ENCODE data around the gene ADSS1.

ADSS1 gene

DNA sequence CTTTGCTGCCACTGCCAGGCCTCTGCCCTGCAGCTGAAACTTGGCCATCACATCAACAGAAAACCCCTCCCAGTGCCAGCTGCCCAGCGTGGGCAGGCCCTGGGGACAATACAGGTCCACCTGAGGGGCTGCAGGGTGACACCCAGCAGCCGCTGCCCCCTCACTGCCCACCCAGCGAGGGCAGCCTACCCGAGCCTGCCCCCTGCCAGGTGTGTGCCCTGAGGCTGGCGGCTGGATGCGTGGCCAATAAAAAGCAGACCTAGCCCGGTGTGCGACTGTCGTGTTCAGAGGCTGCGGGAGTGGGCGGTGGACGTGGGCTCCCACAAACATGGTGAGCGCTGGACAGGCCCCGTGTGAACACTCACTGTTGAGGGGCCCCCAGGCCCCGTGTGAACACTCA, 4.7 kb upstream of the ADSS1 start:
- no peak overlapping the region for H3K4me3 ChIP-seq (replicated peaks; ENCODE audit: low read depth, low read length)

DNA sequence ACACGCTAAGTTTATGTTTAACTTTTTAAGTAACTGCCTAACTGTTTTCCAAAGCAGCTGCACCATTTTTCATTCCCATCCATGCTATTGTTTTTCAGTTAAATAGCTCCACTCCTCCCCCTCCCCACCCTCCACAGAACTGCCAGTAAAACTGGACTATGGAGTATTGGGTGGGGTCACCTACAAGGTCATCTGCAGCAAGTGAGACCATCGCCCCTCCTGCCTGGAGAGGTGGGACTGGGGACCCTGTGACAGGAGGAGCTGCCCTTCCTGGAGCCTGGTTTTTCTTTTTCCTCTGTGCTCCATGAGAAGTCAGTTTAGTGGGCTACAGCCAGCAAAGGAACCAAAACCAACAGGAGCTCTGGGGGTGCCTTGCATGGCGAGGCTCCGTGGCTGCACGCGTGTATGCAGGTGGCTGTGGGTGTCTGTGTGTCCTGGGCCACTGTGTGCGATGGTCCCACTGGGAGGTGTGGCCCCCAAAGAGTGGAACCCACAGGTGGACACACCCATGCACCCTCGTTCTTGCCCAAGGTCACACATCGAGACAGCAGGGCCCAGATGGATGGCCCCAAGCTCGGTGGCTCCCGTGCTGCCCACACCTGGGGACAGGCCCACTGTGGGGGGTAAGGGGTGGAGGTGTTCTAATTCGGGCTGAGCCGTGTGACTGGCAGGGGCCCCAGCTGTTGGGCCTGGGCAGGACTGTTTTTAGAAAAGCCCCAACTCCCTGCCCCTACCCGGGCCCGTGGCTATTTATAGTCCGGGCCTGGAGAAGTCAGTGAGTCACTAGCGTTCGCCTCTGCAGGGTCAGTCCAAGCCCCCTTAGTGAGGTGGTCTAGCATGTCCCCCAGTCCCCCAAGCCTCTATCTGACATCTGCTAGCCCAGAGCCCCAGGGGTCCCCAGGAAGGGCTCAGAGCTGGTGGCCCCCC, 2.3 kb upstream of the ADSS1 start:
- no peak overlapping the region for H3K4me3 ChIP-seq (replicated peaks; ENCODE audit: low read depth, low read length)
- TF ChIP-seq, protein P1, sequence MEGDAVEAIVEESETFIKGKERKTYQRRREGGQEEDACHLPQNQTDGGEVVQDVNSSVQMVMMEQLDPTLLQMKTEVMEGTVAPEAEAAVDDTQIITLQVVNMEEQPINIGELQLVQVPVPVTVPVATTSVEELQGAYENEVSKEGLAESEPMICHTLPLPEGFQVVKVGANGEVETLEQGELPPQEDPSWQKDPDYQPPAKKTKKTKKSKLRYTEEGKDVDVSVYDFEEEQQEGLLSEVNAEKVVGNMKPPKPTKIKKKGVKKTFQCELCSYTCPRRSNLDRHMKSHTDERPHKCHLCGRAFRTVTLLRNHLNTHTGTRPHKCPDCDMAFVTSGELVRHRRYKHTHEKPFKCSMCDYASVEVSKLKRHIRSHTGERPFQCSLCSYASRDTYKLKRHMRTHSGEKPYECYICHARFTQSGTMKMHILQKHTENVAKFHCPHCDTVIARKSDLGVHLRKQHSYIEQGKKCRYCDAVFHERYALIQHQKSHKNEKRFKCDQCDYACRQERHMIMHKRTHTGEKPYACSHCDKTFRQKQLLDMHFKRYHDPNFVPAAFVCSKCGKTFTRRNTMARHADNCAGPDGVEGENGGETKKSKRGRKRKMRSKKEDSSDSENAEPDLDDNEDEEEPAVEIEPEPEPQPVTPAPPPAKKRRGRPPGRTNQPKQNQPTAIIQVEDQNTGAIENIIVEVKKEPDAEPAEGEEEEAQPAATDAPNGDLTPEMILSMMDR (IDR thresholded peaks at IDR 0.05; ENCODE audit: low read length, missing control alignments) = no peak
- DNase-seq (ENCODE audit: low read depth) = no peak

More for the DNA sequence above, 4.7 kb upstream of the ADSS1 start:
- TF ChIP-seq, protein P1 (IDR thresholded peaks at IDR 0.05; ENCODE audit: low read length, missing control alignments) = no peak
- DNase-seq (ENCODE audit: low read depth) = no peak

DNA sequence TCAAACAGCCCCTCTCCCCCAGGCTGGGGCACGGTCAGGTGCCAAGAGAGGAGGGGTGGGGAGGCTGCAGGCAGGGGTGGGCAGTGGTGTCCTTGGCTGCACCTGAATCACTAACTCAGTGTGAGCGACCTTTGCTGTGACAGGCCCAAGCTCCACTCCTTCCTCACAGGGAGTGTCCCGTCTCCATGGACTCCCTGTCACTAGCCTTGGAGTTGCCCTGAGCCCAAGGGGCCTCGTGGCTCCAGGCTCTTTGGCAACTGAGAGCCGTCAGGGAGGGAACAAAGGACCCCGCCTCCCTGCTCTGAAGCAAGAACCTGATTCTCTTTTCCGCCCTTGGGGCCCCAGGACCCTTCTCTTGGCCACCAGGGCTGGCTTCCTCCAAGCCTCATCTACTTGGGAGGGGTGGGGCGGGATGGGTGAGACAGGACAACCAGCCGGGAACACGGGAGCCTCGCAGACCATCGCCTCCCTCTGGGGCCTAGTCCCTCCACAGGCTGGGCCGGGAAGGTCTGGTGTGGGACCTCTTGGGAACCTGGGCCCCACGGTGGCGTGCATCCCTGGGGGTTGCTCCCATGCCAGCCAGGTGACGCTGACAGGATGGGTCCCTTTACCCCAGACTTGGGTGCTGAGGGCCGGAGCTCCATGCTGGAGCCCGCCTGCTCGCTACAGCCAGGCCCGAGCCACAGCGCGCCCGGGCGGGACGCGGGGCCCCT, 935 bp upstream of the ADSS1 start:
- TF ChIP-seq, protein P1 (IDR thresholded peaks at IDR 0.05; ENCODE audit: low read length, missing control alignments) = no peak
- no peak for DNase-seq (ENCODE audit: low read depth)
- H3K4me3 ChIP-seq (replicated peaks; ENCODE audit: low read depth, low read length) = no peak overlapping the region

DNA sequence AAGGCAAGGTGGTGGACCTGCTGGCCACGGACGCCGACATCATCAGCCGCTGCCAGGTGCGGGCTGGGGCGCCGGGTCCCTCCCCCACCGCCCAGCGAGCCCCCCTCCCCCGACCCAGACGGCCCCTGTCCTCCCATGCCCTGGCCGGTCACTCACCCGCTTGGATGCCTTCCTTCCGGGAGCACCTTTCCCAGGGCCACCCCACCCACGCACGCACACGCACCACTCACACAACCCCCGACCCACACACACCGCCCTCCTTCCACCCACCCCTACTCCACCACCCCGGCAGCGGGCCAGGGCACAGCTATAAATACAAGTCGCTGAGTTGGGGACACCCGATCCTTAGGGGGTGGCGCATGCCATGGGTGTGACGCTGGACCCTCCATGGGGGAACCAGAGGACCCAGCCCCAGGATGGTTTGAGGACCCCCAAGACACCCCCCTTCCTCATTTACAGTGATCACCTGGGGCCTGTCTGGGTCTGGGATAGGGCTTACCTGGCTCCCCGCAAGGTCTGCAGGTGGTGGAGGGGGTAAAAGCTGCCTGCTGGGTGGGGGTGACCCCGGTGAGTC, 465 bp downstream of the ADSS1 start:
- peak overlapping the region; percentile 49 for H3K4me3 ChIP-seq (replicated peaks; ENCODE audit: low read depth, low read length)
- TF ChIP-seq, protein P1 (IDR thresholded peaks at IDR 0.05; ENCODE audit: low read length, missing control alignments) = no peak
- DNase-seq (ENCODE audit: low read depth) = no peak

DNA sequence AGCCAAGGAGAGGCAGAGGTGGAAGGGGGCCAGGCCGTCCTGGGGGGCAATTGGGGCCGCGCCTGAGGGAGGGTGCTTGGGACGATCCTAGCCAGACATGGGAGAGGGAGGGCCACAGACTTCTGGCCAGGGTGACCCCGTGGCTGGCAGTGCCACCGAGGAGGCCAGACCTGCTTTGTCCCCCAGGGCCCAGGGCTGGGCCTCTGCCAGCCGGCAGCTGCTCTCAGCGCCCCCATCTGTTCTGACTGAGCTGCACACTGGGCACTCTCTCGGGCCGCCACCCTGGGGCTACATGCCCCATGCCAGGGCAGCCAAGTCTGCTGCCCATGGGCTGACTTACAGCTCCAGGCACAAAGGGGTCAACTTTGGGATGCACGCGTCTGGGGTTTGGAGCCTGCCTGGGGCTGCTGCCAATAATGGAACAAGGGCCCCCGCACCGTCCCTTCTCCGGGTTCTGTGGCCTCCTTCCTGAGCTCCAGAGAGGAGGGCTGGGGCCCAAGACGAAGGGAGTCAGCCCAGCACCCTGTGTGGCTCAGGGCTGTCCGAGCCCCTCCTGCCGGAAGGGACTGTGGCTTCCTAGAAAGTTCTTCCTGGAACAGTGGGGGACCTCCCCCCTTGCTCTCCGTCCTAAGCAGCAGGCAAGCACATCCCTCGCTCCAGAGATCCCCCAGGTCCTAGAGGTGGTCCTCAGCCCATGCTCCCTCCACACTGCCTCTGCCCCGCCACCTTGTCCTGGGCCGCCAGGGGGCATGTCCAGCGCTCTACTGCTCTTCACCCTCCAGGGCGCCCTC, 1.1 kb downstream of the ADSS1 start:
- peak; percentile 49 for DNase-seq (ENCODE audit: low read depth)
- H3K4me3 ChIP-seq (replicated peaks; ENCODE audit: low read depth, low read length) = peak overlapping the region; percentile 49
- TF ChIP-seq, protein P1 (IDR thresholded peaks at IDR 0.05; ENCODE audit: low read length, missing control alignments) = peak; percentile 33

DNA sequence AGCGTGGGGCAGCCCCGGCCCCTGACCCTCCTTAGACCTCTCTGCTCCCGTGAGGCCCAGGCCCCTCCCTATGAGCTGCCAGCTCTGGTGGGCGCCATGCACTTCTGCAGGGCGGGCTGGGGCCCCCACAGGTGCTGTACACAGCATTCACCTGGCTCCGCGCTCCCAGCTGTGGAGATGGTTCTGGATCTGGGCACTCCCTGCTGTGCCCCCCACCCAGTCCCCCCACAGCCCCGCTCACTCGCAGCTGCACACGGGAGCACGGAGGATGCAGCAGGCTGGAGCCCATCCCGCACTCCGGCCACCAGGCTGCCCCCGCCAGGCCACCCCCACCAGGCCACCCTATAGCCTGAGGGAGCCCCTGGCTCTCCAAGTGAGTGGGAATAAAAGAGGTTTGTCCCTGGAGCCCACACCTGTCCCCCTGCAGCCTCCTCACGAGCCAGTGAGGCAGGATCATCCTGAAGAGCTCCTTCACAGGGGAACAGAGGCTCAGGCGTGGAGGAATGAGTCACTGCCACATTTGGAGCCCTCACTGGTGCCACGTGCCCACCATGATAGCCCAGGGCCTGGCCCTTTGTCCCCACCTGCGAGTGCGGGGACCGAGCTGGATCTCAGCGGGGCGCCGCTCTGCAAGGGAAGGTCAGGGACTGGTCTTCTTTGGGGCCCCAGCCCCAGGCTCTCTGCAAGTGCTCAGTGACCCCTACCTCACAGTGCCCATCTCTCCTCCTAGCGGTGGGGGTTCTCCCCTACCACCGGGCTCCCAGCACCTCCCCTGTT, 1.9 kb downstream of the ADSS1 start:
- H3K4me3 ChIP-seq (replicated peaks; ENCODE audit: low read depth, low read length) = no peak overlapping the region
- TF ChIP-seq, protein P1 (IDR thresholded peaks at IDR 0.05; ENCODE audit: low read length, missing control alignments) = no peak
- no peak for DNase-seq (ENCODE audit: low read depth)

Measured in fibroblast of pulmonary artery (primary cell).